Measurements from ENCODE around the gene TFF2.

Gene TFF2

GRCh38 chr21:42302076-42302650 lies 48.6 kb downstream of the TFF2 start:
- DNase-seq, result no peak

- DNase-seq, result no peak
These were observed 49.3 kb downstream of the TFF2 start for GRCh38 chr21:42301371-42302075.

- DNase-seq, result no peak
These were observed 49.8 kb downstream of the TFF2 start for GRCh38 chr21:42300956-42301355.

- no peak for DNase-seq
These were observed 50.7 kb downstream of the TFF2 start for GRCh38 chr21:42300045-42300583.

- no peak for DNase-seq
These were observed 51.3 kb downstream of the TFF2 start for GRCh38 chr21:42299324-42300044.

GRCh38 chr21:42298657-42299056 lies 52.1 kb downstream of the TFF2 start:
- DNase-seq, result no peak

GRCh38 chr21:42298237-42298636 lies 52.6 kb downstream of the TFF2 start:
- DNase-seq, result no peak

GRCh38 chr21:42297377-42297776 lies 53.4 kb downstream of the TFF2 start:
- DNase-seq, result no peak

- no peak for DNase-seq
These were observed 54.3 kb downstream of the TFF2 start for GRCh38 chr21:42296501-42296900.

All from retina (tissue), 1 donor.